Measurements from ENCODE around the gene DPH1. TPM values are rescaled to one million over a fixed set of nuclear protein-coding genes. Genes with fewer than 3 reads are reported as not detected.

DPH1 gene
- total RNA-seq, 1 donor = 28.8 TPM

GRCh38 chr17:1997927-1998742, 31.8 kb upstream of the DPH1 start:
- peak overlapping the region; percentile 22 for H3K4me3 ChIP-seq (ENCODE audit: low read depth, low read length)
- TF ChIP-seq CTCF (IDR thresholded peaks at IDR 0.05; ENCODE audit: insufficient read depth, low read length) = no peak
- no peak for DNase-seq (ENCODE audit: low read depth)

GRCh38 chr17:1999557-2000251, 30.2 kb upstream of the DPH1 start:
- H3K4me3 ChIP-seq (ENCODE audit: low read depth, low read length) = no peak overlapping the region
- DNase-seq (ENCODE audit: low read depth) = peak; percentile 61
- no peak for TF ChIP-seq CTCF (IDR thresholded peaks at IDR 0.05; ENCODE audit: insufficient read depth, low read length)

DNA sequence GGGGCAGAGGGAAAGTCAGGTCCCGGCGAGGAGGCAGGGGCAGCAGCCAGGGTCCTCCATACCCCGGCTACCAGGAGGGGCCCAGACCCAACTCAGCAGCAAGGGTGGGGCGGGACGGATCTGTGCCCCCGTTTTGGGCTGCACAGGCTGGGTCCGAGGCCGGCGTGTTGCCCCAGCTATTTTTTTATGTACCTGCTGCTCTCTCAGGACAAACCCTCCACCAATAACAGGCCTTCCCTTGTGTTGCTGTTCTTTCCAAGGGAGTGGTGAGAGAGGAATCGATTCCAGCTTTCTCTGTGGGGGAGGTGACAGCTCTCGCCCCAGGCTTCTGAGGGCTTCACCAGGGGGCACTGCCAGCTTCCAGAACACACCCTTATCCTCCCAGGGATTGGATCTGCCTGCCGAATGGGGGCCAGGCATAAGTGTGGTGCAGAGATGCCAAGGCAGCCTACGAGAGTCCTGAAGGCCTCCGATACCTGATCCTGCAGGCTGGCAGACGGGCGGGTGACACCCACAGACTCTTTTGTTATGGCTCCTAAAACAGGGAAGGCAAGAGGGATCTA, 27.1 kb upstream of the DPH1 start:
- no peak for DNase-seq (ENCODE audit: low read depth)
- H3K4me3 ChIP-seq (ENCODE audit: low read depth, low read length) = no peak overlapping the region
- no peak for TF ChIP-seq CTCF (IDR thresholded peaks at IDR 0.05; ENCODE audit: insufficient read depth, low read length)

DNA sequence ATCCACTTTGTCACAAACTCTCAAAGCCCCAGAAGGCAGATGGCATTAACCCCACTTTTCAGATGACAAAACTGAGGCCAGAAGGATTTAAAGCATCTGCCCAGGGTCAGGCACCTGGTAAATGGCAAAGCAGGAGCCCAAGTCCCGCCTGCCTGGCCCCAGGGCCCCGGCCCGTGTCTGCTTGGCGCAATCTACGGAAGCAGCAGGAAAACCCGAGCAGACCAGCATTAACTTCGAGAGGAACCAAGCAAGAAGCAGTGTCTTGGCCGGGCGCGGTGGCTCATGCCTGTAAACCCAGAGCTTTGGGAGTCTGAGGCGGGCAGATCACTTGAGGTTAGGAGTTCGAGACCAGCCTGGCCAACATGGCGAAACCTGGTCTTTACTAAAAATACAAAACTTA, 26.4 kb upstream of the DPH1 start:
- TF ChIP-seq CTCF (IDR thresholded peaks at IDR 0.05; ENCODE audit: insufficient read depth, low read length) = no peak

DNA sequence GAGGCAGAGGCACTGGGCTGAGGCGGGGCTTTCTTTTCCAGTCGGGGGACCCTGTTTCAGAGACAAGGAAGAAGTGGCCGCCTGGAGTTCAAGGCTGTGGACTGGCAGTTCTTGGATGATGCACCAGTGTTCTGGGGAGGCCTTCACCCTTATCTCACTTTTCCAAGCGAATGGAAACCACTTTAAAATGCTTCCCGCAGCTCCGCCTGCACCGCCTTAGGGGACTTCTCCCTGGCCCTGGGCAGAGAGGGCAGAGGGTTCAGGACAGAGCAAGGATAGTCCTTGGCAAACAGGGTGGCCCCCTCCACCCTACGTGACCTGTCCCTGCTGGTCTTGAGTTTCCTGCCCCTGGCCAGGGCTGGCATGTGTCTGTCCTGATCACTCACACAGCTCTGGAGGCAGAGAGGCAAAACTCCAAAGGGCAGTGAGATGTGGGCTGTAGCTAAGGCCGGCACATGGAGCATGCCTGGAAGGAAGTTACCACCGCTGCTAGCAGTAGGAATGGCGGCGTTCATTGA, 25.5 kb upstream of the DPH1 start:
- no peak for TF ChIP-seq CTCF (IDR thresholded peaks at IDR 0.05; ENCODE audit: insufficient read depth, low read length)
- no peak overlapping the region for H3K4me3 ChIP-seq (ENCODE audit: low read depth, low read length)
- DNase-seq (ENCODE audit: low read depth) = no peak

More for the DNA sequence above, 26.4 kb upstream of the DPH1 start:
- no peak overlapping the region for H3K4me3 ChIP-seq (ENCODE audit: low read depth, low read length)
- no peak for DNase-seq (ENCODE audit: low read depth)

DNA sequence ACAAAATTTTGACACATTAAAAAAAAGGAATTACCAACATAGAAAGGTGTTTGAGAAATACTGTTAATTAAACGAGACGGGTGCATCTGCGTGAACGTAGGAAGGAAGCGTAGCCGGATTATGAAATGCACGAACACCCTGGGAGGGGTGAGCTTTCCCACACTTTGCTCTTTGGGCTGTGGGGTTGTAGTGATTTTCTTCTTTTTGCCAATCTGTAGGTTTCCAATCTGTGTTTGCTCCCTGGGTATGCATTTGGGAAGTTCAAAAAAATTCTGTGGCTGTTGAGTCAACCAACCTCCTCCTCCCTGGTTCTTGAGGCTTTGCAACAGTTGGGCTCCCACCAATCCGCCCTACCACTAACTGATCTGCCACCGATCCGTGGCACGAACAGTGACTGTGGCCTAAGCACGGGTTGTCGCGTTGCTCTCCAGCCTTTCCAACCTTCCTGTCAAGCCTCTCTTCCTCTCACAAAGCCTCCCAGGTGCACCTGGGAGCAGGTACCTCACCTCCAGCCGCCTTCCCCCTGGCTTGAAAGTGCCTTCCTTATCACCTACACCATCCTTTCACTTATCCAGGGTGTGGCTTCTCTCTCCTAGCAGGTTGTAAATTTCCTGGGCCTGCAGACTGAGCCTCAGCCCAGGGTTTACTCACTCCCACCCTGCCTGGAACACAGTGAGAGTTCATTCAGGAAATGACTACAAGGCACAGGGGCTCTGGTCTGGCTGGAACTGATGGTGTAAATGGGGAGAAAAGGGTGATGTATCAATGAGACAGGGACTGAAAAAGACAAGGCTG, 21.4 kb upstream of the DPH1 start:
- no peak for TF ChIP-seq CTCF (IDR thresholded peaks at IDR 0.05; ENCODE audit: insufficient read depth, low read length)
- DNase-seq (ENCODE audit: low read depth) = no peak
- no peak overlapping the region for H3K4me3 ChIP-seq (ENCODE audit: low read depth, low read length)

All from fibroblast of the aortic adventitia (primary cell).